WTC11 (cell line): Measurements from ENCODE around the gene SAG.

ENCODE experiments used
- CTCF ChIP-seq: fragments of 200-600 bp; IDR thresholded peaks from 2 replicates; pipeline ENCODE4 v1.8.0; 2022; ENCODE audit warnings: antibody characterized with exemption
- E2F5 ChIP-seq: sonication (generic); formaldehyde crosslinking; IDR thresholded peaks from 2 replicates; pipeline ENCODE4 v1.8.1; 2022; ENCODE audit warnings: mild to moderate bottlenecking, moderate library complexity, missing genetic modification reagents
- ERG ChIP-seq: fragments of 250-450 bp; sonication (Bioruptor Pico); IDR thresholded peaks from 2 replicates; pipeline ENCODE4 v1.8.0; 2021; ENCODE audit warnings: mild to moderate bottlenecking
- TCF7 ChIP-seq: sonication (generic); formaldehyde crosslinking; IDR thresholded peaks from 2 replicates; pipeline ENCODE4 v1.8.0; 2022; ENCODE audit warnings: mild to moderate bottlenecking, low read depth, missing genetic modification reagents, moderate library complexity
- ZBTB21 ChIP-seq: sonication (generic); formaldehyde crosslinking; IDR thresholded peaks from 2 replicates; pipeline ENCODE4 v1.8.1; 2023; ENCODE audit warnings: mild to moderate bottlenecking, missing genetic modification reagents, borderline replicate concordance

GRCh38 chr2:233359823-233360222, 52.2 kb downstream of the SAG start:
- no peak for TF ChIP-seq E2F5 (CRISPR knock-in tag)
- TF ChIP-seq CTCF = no peak
- TF ChIP-seq TCF7 (CRISPR knock-in tag) = no peak
- no peak for TF ChIP-seq ZBTB21 (CRISPR knock-in tag)
- no peak for TF ChIP-seq ERG (CRISPR knock-in tag)
